CD4-positive, alpha-beta T cell (primary cell): ENCODE measurements around the gene GLB1L2. TPM values are rescaled to one million over a fixed set of nuclear protein-coding genes. Genes with fewer than 3 reads are reported as not detected.

Source experiments
- ATAC-seq: fragments of 200-7000 bp; cut with Tn5 transposase; one replicate; pipeline ENCODE4 v1.10.0; 2022; ENCODE audit warnings: mild to moderate bottlenecking; ENCODE audit not compliant: poor library complexity
- CTCF ChIA-PET: fragments of 350-600 bp; sonication (Branson Sonifier 250); formaldehyde crosslinking; loops from one replicate; lab custom pipeline; 2021; ENCODE audit warnings: antibody characterized with exemption, inconsistent platforms; lab: Charles Lee
- POLR2A ChIA-PET: fragments of 350-600 bp; sonication (Branson Sonifier 250); formaldehyde crosslinking; loops from one replicate; lab custom pipeline; 2021; ENCODE audit warnings: antibody characterized with exemption, inconsistent platforms; lab: Charles Lee
- DNase-seq, 14 experiments: peaks; one replicate each; pipeline ENCODE4 v3.0.0-alpha.2; 2013 to 2020; ENCODE audit warnings: mixed read lengths in 2 of 14
- H3K27ac ChIP-seq, 2 donors: one replicate each; pipeline versions ENCODE4 v1.5.1 to v1.7.0; 2013; ENCODE audit warnings: low read length in 2 of 2, low read depth in 1 of 2, mild to moderate bottlenecking in 1 of 2
- H3K27me3 ChIP-seq, 2 experiments: 1 replicate in 1 of 2; 2 replicates in 1 of 2; pipeline versions ENCODE4 v1.6.1 to v1.7.0; 2013; ENCODE audit warnings: low read length in 2 of 2, control low read depth in 1 of 2, mild to moderate bottlenecking in 1 of 2, moderate library complexity in 1 of 2; ENCODE audit not compliant: insufficient read depth in 2 of 2, control insufficient read depth in 1 of 2
- H3K36me3 ChIP-seq: one replicate; pipeline ENCODE4 v1.6.1; 2013; ENCODE audit warnings: low read length, control low read depth; ENCODE audit not compliant: insufficient read depth
- H3K4me1 ChIP-seq: one replicate; pipeline ENCODE4 v1.6.1; 2013; ENCODE audit warnings: low read length, control low read depth; ENCODE audit not compliant: insufficient read depth
- H3K4me3 ChIP-seq: one replicate; pipeline ENCODE4 v1.5.1; 2013; ENCODE audit warnings: mild to moderate bottlenecking, low read length, moderate library complexity
- H3K9me3 ChIP-seq, 2 experiments: 1 replicate in 1 of 2; 2 replicates in 1 of 2; pipeline versions ENCODE4 v1.6.1 to v1.7.0; 2013; ENCODE audit warnings: low read length in 2 of 2, mild to moderate bottlenecking in 2 of 2, control low read depth in 1 of 2, moderate library complexity in 1 of 2; ENCODE audit not compliant: control insufficient read depth in 1 of 2, insufficient read depth in 1 of 2
- H3K27ac Mint-ChIP-seq: one replicate; pipeline ENCODE4 v1.8.0; 2020; ENCODE audit warnings: mixed read lengths
- H3K27me3 Mint-ChIP-seq: one replicate; pipeline ENCODE4 v1.8.0; 2021; ENCODE audit warnings: mixed read lengths
- H3K36me3 Mint-ChIP-seq: one replicate; pipeline ENCODE4 v1.8.0; 2021; ENCODE audit warnings: low read depth, mixed read lengths
- H3K4me1 Mint-ChIP-seq: one replicate; pipeline ENCODE4 v1.8.0; 2021; ENCODE audit warnings: low read depth, mixed read lengths
- H3K4me3 Mint-ChIP-seq: one replicate; pipeline ENCODE4 v1.8.0; 2020; ENCODE audit warnings: mild to moderate bottlenecking, mixed read lengths
- H3K9me3 Mint-ChIP-seq: one replicate; pipeline ENCODE4 v1.8.0; 2020; ENCODE audit warnings: mixed read lengths
- CTCF ChIP-seq: fragments of 200-600 bp; IDR thresholded peaks from one replicate; pipeline ENCODE4 v1.8.0; 2022; ENCODE audit warnings: antibody characterized with exemption, mild to moderate bottlenecking
- intact Hi-C, 2 experiments: fragments of 100-400 bp; cut with DNase I in 1 of 2; cut with micrococcal nuclease in 1 of 2; formaldehyde crosslinking; loops; one replicate each; pipeline versions ENCODE4 v1.15.1 to v1.9.0; 2023 to 2025; cut with DNase I, micrococcal nuclease
- total RNA-seq, 174 experiments: library from RNA in 2 of 174; stranded (reverse) in 2 of 174; gene quantifications; one replicate each; pipeline ENCODE4 v1.2.3 and lab custom pipeline; 2021 to 2026

The GLB1L2 gene
- total RNA-seq, 2 experiments from 2014 or later = 0.59 to 0.63 TPM

DNA sequence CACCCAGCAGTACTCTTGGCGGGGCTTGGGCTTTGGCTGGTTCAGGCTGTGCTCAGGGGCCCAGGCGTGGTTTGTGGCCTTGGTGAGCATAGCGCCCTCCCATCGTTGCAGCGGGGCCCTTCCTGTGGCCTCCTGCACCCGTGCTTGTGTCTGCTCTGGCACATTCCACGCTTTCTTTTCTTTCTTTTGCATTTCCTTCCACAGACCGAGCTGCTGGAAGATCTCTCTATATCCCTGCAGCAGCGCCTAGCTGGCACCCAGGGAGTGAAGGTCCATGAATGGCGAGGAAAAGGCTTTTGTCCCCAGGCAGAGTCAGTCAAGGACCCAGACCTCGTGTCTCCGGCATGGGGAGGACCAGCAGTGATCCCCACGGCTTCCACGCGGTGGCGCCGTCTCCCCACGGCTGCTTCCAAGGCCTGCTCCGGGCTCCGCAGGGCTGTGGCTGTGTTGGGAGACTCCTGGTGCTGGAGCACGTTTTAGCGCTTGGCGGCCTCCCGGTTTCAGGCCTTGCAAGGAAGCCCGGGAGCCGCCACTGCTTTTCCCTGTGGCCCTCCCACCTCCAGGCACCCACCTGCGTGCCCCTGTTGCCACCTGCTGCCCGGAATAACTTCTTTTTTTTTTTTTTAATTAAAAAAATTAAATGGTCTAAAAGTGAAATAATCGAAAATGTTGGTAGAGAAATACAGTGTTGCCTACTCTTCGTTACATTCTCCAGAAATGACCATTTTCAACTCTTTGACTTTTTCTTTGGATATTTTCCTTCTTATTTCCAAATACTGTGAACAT lies 28.5 kb downstream of the GLB1L2 start:
- ChIA-PET CTCF (no interaction called here), POLR2A (no interaction called here)
- Histone ChIP-seq H3K27me3 (no peaks in the 10 kb centered on the region), H3K36me3 (no peaks in the 10 kb centered on the region), H3K27ac (no peak overlapping the region), H3K4me1 (peaks cover 9% of the 10 kb centered on the region), H3K9me3 (peaks cover 0 to 5% of the 10 kb centered on the region in 2 experiments), H3K4me3 (no peak overlapping the region)
- Mint-ChIP-seq H3K27ac (no peak overlapping the region), H3K27me3 (peaks cover 15% of the 10 kb centered on the region), H3K4me3 (no peak overlapping the region), H3K36me3 (no peaks in the 10 kb centered on the region), H3K4me1 (peaks cover 11% of the 10 kb centered on the region), H3K9me3 (no peaks in the 10 kb centered on the region)
- peak; percentile 97 for ATAC-seq
- intact Hi-C loops = no loop called here
- DNase-seq = peak; percentile 36 to 77 (median 63)
- peak; percentile 80 for TF ChIP-seq CTCF

DNA sequence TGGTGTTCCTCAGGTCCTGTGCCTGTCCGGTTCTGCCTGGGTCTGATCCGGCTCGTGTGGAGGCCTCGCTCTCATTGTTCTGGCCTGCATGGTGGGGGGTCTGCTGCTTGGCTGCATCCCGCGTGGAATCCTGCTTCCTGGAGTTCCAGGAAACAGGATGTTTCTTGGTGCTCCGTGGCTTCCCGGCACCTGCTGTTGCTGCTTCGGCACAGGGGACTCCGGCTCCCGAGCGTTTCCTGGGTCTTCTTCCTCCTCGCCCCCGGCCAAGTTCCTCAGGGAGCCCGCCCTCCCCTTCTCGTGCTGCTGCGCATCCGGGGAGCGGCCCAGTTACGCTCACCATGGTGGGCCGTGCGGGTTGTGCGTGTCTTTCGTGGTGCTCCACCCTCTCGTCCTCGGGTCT lies 29.9 kb downstream of the GLB1L2 start:
- Histone ChIP-seq H3K27me3 (no peaks in the 10 kb centered on the region), H3K4me1 (peaks cover 9% of the 10 kb centered on the region), H3K9me3 (peaks cover 0 to 5% of the 10 kb centered on the region in 2 experiments), H3K4me3 (no peak overlapping the region), H3K36me3 (no peaks in the 10 kb centered on the region), H3K27ac (no peak overlapping the region)
- ChIA-PET CTCF (no interaction called here), POLR2A (no interaction called here)
- TF ChIP-seq CTCF = no peak
- Mint-ChIP-seq H3K4me3 (peak overlapping the region; percentile 3), H3K27me3 (peaks cover 15% of the 10 kb centered on the region), H3K9me3 (no peaks in the 10 kb centered on the region), H3K36me3 (no peaks in the 10 kb centered on the region), H3K4me1 (peaks cover 11% of the 10 kb centered on the region), H3K27ac (no peak overlapping the region)
- peak in 1 of 14 experiments; percentile 7 for DNase-seq
- intact Hi-C loops = no loop called here
- no peak for ATAC-seq

DNA sequence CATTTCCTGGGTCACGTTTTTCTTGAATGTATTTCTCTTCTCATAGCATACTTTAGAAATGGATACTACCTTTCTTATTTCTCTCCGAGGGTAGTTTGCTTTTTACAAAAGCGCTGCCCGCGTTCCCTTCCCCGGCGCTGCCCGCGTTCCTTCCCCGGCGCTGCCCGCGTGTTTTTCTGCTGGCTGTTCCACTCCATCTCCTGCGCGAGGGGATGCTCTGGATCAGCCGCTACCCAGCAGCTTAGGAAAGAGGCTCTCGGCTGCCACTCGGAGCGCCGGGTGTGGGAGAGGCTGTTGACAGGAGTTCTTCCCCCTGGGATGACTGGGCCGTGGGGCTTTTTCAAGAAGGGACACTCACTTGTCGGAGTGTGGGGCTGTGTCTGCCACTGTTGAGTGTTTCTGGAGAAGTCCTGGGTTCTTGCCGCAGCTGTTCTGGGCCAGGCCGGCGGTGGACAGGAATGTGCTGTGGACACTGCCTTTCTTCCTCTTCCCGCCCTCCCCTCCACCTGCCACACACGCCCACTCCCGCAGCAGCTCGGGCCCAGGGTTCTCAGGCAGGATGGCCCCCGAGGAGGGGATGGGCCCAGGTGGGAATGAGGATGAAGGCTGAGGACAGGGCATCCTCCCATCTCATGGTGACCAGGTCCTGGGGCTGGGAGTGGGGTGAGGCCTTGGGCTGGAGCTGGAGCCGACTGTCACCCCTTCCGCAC lies 30.6 kb downstream of the GLB1L2 start:
- Mint-ChIP-seq H3K27me3 (peaks cover 15% of the 10 kb centered on the region), H3K4me1 (peaks cover 11% of the 10 kb centered on the region), H3K27ac (no peak overlapping the region), H3K36me3 (no peaks in the 10 kb centered on the region), H3K9me3 (no peaks in the 10 kb centered on the region), H3K4me3 (peak overlapping the region; percentile 3)
- no peak overlapping the region for H3K4me3 ChIP-seq
- no peak for ATAC-seq
- peak in 1 of 14 experiments; percentile 6 for DNase-seq
- intact Hi-C loops = no loop called here
- POLR2A ChIA-PET = no interaction called here
- no peak overlapping the region for H3K27ac ChIP-seq
- CTCF ChIA-PET = no interaction called here
- H3K27me3 ChIP-seq = no peaks in the 10 kb centered on the region
- H3K9me3 ChIP-seq = peaks cover 0 to 5% of the 10 kb centered on the region in 2 experiments
- no peak for TF ChIP-seq CTCF
- H3K4me1 ChIP-seq = peaks cover 9% of the 10 kb centered on the region
- no peaks in the 10 kb centered on the region for H3K36me3 ChIP-seq
